A673 (cell line): ENCODE data around the gene LRRK1. TPM values are rescaled to one million over a fixed set of nuclear protein-coding genes. Genes with fewer than 3 reads are reported as not detected.

Experiments used
- BruUV-seq: library from RNA; stranded (reverse); fragments of 400-500 nt; replicated peaks from 2 replicates; lab custom pipeline; 2021; lab: Mats Ljungman, UMichigan
- CTCF ChIA-PET: fragments of 300-600 bp; sonication (Branson Sonifier 250); formaldehyde crosslinking; loops from one replicate; lab custom pipeline; 2022; ENCODE audit warnings: antibody characterized with exemption; lab: Charles Lee
- POLR2A ChIA-PET: fragments of 300-600 bp; sonication (Branson Sonifier 250); formaldehyde crosslinking; loops from one replicate; lab custom pipeline; 2022; ENCODE audit warnings: antibody characterized with exemption; ENCODE audit not compliant: low non-redundant PET; lab: Charles Lee
- DNase-seq: peaks from one replicate; pipeline ENCODE4 v3.0.0-alpha.2; 2015; ENCODE audit warnings: low spot score
- H3K27ac ChIP-seq: fragments of 200-600 bp; sonication (generic); 2 replicates; pipeline ENCODE4 v1.5.1; 2016; ENCODE audit warnings: mixed run types, low read depth, mild to moderate bottlenecking, mixed read lengths, antibody characterized with exemption, low read length; ENCODE audit not compliant: poor library complexity, severe bottlenecking
- H3K27me3 ChIP-seq: fragments of 200-600 bp; sonication (generic); replicated peaks from 2 replicates; pipeline ENCODE4 v1.6.1; 2017; ENCODE audit warnings: mixed run types, low read depth, mild to moderate bottlenecking, mixed read lengths, antibody characterized with exemption, low read length; ENCODE audit not compliant: insufficient read depth, poor library complexity
- H3K36me3 ChIP-seq: fragments of 200-600 bp; sonication (generic); 2 replicates; pipeline ENCODE4 v1.6.1; 2016; ENCODE audit warnings: mixed run types, mild to moderate bottlenecking, mixed read lengths, antibody characterized with exemption, low read length; ENCODE audit not compliant: insufficient read depth, poor library complexity, severe bottlenecking
- H3K4me1 ChIP-seq: fragments of 200-600 bp; sonication (generic); 2 replicates; pipeline ENCODE4 v1.6.1; 2017; ENCODE audit warnings: mixed run types, mild to moderate bottlenecking, mixed read lengths, antibody characterized with exemption, low read length; ENCODE audit not compliant: insufficient read depth, poor library complexity, severe bottlenecking
- H3K4me3 ChIP-seq: fragments of 200-600 bp; sonication (generic); 2 replicates; pipeline ENCODE4 v1.5.1; 2016; ENCODE audit warnings: low read depth, mixed run types, mild to moderate bottlenecking, mixed read lengths, low read length; ENCODE audit not compliant: poor library complexity, severe bottlenecking
- H3K9me3 ChIP-seq: fragments of 200-600 bp; sonication (generic); 2 replicates; pipeline ENCODE4 v1.6.1; 2016; ENCODE audit warnings: mixed run types, low read depth, mild to moderate bottlenecking, mixed read lengths, antibody characterized with exemption, low read length; ENCODE audit not compliant: poor library complexity, severe bottlenecking
- EZH2 ChIP-seq: fragments of 200-600 bp; sonication (generic); IDR thresholded peaks from 2 replicates; pipeline ENCODE4 v1.6.1; 2017; ENCODE audit warnings: borderline replicate concordance, low read depth, mild to moderate bottlenecking, mixed read lengths, antibody characterized with exemption, low read length; ENCODE audit not compliant: poor library complexity, severe bottlenecking
- intact Hi-C: fragments of 100-400 bp; cut with micrococcal nuclease; formaldehyde crosslinking; loops from one replicate; pipeline ENCODE4 v1.10.0; 2022; ENCODE audit not compliant: unreplicated experiment
- total RNA-seq: library from RNA; stranded (reverse); gene quantifications from 2 replicates; pipeline ENCODE4 v1.2.3, GENCODE V29; 2021
- TF ChIP-seq, protein P1 (sequence below): fragments of 300-800, 200-600 bp; sonication (generic); conservative IDR thresholded peaks from 2 replicates; pipeline ENCODE4 v1.5.1; 2017; ENCODE audit warnings: low read depth, mild to moderate bottlenecking, antibody characterized with exemption, low read length, moderate library complexity, mixed read lengths

The LRRK1 gene
- total RNA-seq, 1 experiment from 2014 or later = 7.7 TPM

DNA sequence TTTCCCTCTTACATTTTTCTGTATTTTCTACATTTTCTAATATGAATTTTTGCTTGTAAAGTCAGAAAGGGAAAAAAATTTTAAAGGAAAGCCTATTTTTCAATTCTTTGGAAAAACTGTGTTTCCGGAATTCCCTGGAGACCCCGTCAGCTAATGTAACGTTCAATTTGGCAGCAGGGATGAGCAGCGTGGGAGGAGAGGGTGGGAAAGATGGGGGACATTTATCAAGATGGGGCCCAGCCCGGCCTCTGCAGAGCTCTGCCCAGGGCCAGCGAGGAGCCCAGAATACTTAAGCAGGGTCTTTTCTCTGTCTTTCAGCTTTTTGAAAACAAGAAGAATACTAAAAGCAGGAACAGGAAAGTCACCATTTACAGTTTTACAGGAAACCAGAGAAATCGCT is 129.0 kb downstream of the LRRK1 start:
- no TSS peak for BruUV-seq
- Histone ChIP-seq H3K4me1 (no peaks in the 10 kb centered on the region), H3K36me3 (no peaks in the 10 kb centered on the region), H3K27me3 (no peaks in the 10 kb centered on the region), H3K27ac (no peak overlapping the region), H3K4me3 (no peak overlapping the region), H3K9me3 (no peaks in the 10 kb centered on the region)
- intact Hi-C loops = no loop called here
- no peak for DNase-seq
- TF ChIP-seq, protein P1, sequence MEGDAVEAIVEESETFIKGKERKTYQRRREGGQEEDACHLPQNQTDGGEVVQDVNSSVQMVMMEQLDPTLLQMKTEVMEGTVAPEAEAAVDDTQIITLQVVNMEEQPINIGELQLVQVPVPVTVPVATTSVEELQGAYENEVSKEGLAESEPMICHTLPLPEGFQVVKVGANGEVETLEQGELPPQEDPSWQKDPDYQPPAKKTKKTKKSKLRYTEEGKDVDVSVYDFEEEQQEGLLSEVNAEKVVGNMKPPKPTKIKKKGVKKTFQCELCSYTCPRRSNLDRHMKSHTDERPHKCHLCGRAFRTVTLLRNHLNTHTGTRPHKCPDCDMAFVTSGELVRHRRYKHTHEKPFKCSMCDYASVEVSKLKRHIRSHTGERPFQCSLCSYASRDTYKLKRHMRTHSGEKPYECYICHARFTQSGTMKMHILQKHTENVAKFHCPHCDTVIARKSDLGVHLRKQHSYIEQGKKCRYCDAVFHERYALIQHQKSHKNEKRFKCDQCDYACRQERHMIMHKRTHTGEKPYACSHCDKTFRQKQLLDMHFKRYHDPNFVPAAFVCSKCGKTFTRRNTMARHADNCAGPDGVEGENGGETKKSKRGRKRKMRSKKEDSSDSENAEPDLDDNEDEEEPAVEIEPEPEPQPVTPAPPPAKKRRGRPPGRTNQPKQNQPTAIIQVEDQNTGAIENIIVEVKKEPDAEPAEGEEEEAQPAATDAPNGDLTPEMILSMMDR = no peak
- TF ChIP-seq EZH2 = no peak
- CTCF ChIA-PET = no interaction called here
- POLR2A ChIA-PET = no interaction called here

DNA sequence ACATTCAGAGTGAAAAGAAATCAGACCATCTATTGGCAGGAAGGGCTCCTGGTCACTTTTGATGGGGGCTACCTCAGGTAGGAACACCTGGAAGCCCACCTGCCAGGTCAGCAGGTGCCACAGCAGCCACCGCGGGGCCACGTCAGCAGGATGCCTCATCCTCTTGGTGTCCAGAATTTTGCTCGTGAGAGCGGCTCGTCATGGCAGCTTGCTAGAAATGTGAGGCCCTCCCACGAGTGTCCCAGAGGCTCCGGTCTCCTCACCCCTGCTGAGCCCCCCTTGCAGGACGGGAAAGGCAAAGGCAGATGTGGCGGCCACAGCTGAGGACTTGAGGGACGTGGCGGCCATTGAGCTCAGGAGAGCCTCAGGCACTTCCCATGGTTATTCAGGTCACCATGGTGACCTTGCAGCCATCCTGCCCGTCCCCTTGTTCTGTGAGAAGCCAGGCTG is 129.4 kb downstream of the LRRK1 start:
- no peaks in the 10 kb centered on the region for H3K4me1 ChIP-seq
- H3K9me3 ChIP-seq = no peaks in the 10 kb centered on the region
- H3K27ac ChIP-seq = no peak overlapping the region
- ChIA-PET CTCF (no interaction called here), POLR2A (no interaction called here)
- no peak for DNase-seq
- BruUV-seq = no TSS peak
- H3K4me3 ChIP-seq = no peak overlapping the region
- intact Hi-C loops = no loop called here
- H3K36me3 ChIP-seq = no peaks in the 10 kb centered on the region
- no peak for TF ChIP-seq EZH2
- TF ChIP-seq, protein P1 = no peak
- no peaks in the 10 kb centered on the region for H3K27me3 ChIP-seq

DNA sequence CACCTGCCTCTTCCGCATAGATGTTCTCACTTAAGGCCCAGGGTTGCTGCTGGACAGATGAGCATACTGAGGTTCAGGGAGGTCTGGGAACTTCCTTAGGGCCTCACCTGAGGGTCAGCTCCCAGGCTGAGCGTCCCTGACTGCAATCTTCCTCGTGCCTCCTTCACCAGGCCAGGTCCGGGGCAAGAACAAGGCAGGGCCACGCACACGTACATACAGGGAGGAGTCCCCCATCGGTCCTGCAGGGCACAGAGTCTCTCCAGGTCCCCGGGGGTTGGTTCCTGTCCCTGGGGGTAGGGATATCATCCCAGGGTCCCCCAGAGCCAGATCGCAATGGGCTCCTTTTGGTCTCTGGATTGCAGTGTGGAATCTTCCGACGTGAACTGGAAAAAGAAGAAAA is 130.1 kb downstream of the LRRK1 start:
- BruUV-seq = no TSS peak

More for the DNA sequence above, 130.1 kb downstream of the LRRK1 start:
- DNase-seq = no peak
- Histone ChIP-seq H3K4me1 (no peaks in the 10 kb centered on the region), H3K27me3 (no peaks in the 10 kb centered on the region), H3K4me3 (no peak overlapping the region), H3K36me3 (no peaks in the 10 kb centered on the region), H3K27ac (no peak overlapping the region), H3K9me3 (no peaks in the 10 kb centered on the region)
- ChIA-PET POLR2A (no interaction called here), CTCF (no interaction called here)
- intact Hi-C loops = no loop called here
- TF ChIP-seq, protein P1 = no peak
- no peak for TF ChIP-seq EZH2
